AG09319 (cell line): Measurements from ENCODE around the gene GNG13.
"Not testable (repeated sequence)": the region's sequence is repeated elsewhere in the genome, so short reads cannot be mapped to it uniquely, and the experiment has no call there.

ENCODE experiments used
- DNase-seq: peaks from one replicate; pipeline ENCODE4 v3.0.0-alpha.2; 2010; ENCODE audit warnings: low read depth; ENCODE audit errors: extremely low read depth
- CTCF ChIP-seq: IDR thresholded peaks from 2 replicates; pipeline ENCODE4 v1.5.1; 2011; ENCODE audit warnings: low read depth, mild to moderate bottlenecking, inconsistent platforms, low read length, moderate library complexity

GNG13 gene

GRCh38 chr16:780296-780695 lies 20.2 kb downstream of the GNG13 start:
- no peak for TF ChIP-seq CTCF

GRCh38 chr16:779561-779960 lies 21.0 kb downstream of the GNG13 start:
- no peak for TF ChIP-seq CTCF
- no peak for DNase-seq

More at GRCh38 chr16:780296-780695, 20.2 kb downstream of the GNG13 start:
- DNase-seq = no peak

GRCh38 chr16:778909-779527 lies 21.5 kb downstream of the GNG13 start:
- DNase-seq = no peak
- no peak for TF ChIP-seq CTCF

GRCh38 chr16:778447-778846 lies 22.1 kb downstream of the GNG13 start:
- DNase-seq = no peak
- no peak for TF ChIP-seq CTCF

- TF ChIP-seq CTCF = no peak
- no peak for DNase-seq
Measured at GRCh38 chr16:777826-778225, 22.7 kb downstream of the GNG13 start.

- DNase-seq = no peak
- no peak for TF ChIP-seq CTCF
Measured at GRCh38 chr16:776824-777223, 23.7 kb downstream of the GNG13 start.

GRCh38 chr16:776298-776697 lies 24.2 kb downstream of the GNG13 start:
- DNase-seq = not testable (repeated sequence)

- no peak for TF ChIP-seq CTCF
- DNase-seq = no peak
Measured at GRCh38 chr16:775236-775796, 25.2 kb downstream of the GNG13 start.
